GM18909 (cell line): ENCODE measurements around the gene FNDC8.
"Not testable (repeated sequence)": the region's sequence is repeated elsewhere in the genome, so short reads cannot be mapped to it uniquely, and the experiment has no call there.

ENCODE experiments used
- ATAC-seq: cut with Tn5 transposase; IDR thresholded peaks from one replicate; pipeline ENCODE4 v1.9.1; 2021; ENCODE audit warnings: mild to moderate bottlenecking; ENCODE audit not compliant: unreplicated experiment, poor library complexity

Gene FNDC8

DNA sequence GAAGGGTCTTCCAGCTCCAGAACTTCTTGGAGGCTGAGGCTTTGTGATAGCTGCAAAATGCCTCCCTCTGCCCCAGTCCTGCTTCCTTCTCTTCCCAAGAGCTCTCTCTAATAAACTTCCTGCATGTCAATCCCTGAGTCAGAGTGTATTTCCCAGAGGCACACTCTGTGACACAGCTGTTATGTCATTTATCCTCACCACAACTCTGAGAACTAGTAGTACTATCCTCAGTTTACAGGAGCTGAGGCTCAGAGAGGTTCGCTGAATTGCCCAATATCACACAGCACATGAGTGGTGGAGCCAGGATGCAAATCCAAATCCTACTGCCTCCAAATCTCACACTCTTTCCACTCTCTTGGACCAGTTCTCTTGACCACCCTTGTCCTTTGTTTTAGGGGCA is 46.3 kb downstream of the FNDC8 start:
- no peak for ATAC-seq

DNA sequence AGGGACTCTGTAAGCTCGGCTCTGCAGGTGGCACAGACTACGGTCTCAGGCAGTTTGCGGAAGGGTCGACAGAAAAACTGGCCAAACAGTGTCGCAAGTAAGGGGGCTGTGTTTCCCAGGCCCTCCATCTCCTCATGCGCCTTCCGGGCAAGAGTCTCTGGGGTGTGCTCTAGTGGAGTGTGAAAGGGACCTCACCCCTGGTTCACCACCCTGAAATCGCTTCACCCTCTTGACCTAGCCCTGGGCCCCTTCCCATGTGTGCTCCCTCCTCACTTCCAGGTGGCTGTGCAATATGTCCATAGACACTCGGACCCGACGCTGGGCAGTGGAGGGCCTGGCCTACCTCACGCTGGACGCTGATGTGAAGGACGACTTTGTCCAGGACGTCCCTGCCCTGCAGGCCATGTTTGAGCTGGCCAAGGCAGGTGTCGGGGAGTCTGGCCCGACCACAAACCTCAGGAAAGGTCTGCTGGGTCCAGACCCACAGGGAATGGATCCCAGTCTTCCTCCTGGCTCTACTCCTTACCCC is 48.5 kb downstream of the FNDC8 start:
- ATAC-seq: no peak

DNA sequence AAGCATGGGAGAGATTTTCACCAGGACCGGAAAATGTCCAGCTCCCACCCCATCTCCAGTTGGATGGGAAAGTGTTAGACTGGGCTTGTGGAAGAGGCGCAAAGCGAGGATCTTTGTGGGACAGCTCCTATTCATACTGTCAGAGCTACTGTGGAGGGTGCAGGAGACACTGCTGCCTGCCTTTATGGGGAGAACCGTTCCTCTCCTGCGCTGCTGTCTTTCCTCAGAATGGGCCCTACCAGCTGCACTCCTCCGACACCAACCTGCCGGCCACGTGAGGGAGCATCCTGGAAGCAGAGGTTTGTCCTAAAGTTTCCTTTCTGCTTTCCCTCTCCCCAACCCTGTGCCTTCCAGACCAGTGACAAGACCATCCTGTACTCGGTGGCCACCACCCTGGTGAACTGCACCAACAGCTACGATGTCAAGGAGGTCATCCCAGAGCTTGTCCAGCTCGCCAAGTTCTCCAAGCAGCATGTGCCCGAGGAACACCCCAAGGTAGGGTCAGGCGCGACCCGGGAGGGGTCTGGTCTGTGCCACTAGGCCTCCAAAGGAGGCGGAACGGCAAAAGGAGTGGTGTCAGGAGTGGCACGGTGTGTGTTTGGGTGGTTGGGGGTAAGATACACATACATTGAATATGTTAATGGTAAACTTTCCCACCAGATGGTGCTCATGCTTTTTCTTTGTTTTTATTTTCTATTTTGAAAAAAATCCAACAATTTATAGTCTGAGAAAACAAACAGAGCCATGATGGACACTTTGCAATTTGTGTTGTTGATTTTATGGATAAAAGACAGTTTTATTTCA is 49.8 kb downstream of the FNDC8 start:
- no peak for ATAC-seq

DNA sequence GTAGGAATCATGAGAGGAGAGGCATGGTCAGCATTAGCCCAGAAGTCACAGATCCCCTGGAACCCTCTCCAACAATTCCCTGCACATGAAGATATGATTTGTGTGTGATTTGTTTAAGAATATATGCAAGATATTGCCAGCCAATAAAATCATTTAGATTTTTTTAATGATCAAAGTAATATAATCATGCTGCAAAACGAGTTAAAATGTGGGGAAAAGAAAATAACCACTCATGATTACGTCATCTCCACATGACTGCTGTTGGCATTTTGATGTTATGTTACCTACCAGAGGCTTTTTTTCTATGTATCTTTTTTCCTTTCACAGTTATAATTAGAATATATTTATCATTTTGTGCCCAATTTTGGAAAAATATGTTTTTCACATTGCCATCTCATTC is 50.4 kb downstream of the FNDC8 start:
- no peak for ATAC-seq

DNA sequence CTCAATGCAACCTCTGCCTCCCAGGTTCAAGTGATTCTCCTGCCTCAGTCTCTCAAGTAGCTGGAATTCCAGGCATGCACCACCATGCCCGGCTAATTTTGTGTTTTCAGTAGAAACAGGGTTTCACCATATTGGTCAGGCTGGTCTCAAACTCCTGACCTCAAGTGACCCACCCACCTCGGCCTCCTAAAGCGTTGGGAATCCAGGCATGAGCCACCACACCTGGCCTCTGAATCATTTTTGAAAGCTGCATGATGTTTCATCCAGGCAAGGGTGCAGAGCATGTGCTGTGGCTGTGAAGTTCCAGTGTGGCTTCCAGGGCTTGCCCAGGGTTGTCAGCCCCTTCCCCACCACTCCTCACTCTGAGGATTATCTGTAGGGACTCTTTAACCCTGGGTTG is 50.9 kb downstream of the FNDC8 start:
- ATAC-seq: not testable (repeated sequence)

DNA sequence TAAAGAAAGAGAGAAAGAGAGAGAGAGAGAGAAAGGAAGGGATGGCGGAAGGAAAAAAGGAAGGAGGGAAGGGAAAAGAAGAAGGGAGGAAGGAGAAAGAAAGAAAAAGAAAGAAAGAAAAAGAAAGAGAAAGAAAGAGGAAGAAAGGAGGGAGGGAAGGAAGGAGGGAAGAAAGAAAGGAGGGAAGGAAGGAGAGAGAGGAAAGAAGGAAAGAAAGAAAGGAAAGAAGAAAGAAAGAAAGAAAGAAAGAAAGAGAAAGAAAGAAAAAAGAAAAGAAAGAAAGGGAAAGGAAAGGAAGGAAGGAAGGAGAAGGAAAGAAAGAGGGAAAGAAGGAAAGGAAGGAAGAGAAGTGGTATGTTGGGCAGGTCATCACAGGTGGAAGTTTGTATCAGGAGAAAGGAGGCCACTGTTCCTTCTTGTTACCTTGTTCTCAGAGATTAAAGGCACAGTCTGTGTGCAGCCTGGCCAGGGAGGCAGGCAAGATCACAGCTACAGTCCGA is 53.5 kb downstream of the FNDC8 start:
- no peak for ATAC-seq

DNA sequence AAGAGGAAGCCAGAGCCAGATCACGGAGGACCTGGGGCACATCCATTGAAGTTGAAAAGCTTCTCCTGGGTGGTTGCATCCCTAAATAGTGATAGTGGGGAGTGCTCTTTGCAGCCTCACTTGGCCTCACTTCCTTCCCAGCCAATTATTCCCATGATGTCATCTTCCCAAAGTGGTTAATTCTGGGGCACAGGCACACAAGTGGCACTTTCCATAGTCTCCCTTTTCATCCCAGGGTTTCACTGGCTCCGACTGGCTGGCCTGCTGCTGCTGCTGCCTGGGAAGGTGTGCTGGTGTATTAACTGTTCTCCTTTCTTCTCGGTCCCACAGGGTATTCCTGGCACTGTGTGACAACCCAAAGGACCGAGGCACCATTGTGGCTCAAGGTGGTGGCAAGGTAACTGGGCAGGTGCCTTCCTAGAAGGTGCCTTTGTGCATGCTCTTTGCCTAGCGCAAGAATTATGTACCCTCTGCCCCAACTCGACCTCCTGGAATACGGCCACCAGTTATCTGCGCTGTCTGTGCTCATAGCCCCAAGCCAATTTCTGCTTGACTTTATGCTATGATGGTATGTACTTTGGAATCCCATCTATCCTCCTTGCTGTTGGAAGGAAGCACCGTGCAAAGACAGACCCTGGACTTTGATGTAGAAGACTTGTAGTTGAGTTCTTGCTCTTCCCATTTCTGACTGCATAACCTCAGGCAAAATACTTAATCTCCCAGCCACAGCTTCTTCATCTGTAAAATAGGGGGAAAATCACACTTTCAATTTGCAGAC is 54.4 kb downstream of the FNDC8 start:
- ATAC-seq: no peak

DNA sequence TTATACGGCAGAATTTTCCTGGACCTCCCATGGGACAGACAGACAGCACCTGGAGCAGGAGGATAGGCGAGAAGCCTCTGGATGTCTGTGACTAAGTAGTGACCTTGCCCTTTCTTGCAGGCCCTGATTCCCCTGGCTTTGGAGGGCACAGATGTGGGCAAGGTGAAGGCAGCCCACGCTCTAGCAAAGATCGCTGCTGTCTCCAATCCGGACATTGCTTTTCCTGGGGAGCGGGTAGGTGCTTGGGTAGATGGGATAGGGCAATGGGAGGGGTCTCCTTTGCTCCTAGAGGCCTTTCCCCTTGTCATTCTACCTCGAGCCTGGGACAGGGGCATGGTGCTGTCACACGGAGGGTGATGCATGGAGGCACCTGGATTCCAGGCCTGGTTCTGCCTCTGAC is 55.5 kb downstream of the FNDC8 start:
- no peak for ATAC-seq

DNA sequence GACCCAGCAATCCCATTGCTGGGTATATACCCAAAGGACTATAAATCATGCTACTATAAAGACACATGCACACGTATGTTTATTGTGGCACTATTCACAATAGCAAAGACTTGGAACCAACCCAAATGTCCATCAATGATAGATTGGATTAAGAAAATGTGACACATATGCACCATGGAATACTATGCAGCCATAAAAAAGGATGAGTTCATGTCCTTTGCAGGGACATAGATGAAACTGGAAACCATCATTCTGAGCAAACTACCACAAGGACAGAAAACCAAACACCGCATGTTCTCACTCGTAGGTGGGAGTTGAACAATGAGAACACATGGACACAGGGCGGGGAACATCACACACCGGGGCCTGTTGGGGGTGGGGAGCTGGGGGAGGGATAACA is 58.0 kb downstream of the FNDC8 start:
- ATAC-seq: not testable (repeated sequence)
